H1 (cell line): ENCODE data around the gene PAQR5. TPM values are rescaled to one million over a fixed set of nuclear protein-coding genes. Genes with fewer than 3 reads are reported as not detected.

ENCODE experiments used
- CTCF ChIA-PET: fragments of 300-600 bp; sonication (Branson Sonifier 250); formaldehyde crosslinking; loops from one replicate; lab custom pipeline; 2021; ENCODE audit not compliant: partially characterized antibody; lab: Charles Lee
- POLR2A ChIA-PET: fragments of 300-600 bp; sonication (Branson Sonifier 250); formaldehyde crosslinking; loops from one replicate; lab custom pipeline; 2021; ENCODE audit warnings: inconsistent platforms; ENCODE audit not compliant: partially characterized antibody; lab: Charles Lee
- DNase-seq, 2 experiments: peaks; one replicate each; pipeline versions ENCODE4 v3.0.0 to v3.0.0-alpha.2; 2010 to 2022; ENCODE audit warnings: low spot score in 2 of 2, low read depth in 1 of 2, mixed read lengths in 1 of 2
- FAIRE-seq: peaks from 2 replicates; lab custom pipeline; 2011; peaks lifted over from hg19 to GRCh38; lab: Jason Lieb, UNC
- H2AFZ ChIP-seq: 2 replicates; pipeline ENCODE4 v1.8.1; 2012; ENCODE audit warnings: low read length, inconsistent platforms
- H2AK5ac ChIP-seq: 2 replicates; pipeline ENCODE4 v1.6.1; 2013; ENCODE audit warnings: low read depth, low read length
- H2BK120ac ChIP-seq: replicated peaks from 2 replicates; pipeline ENCODE3; 2013; ENCODE audit warnings: low read depth, low read length, inconsistent platforms
- H2BK12ac ChIP-seq: 2 replicates; pipeline ENCODE4 v1.6.1; 2013; ENCODE audit warnings: low read depth, low read length
- H2BK15ac ChIP-seq: 2 replicates; pipeline ENCODE4 v1.6.1; 2013; ENCODE audit warnings: low read length
- H2BK20ac ChIP-seq: 2 replicates; pipeline ENCODE4 v1.6.1; 2013; ENCODE audit warnings: low read length
- H2BK5ac ChIP-seq: 2 replicates; pipeline ENCODE4 v1.6.1; 2013; ENCODE audit warnings: low read depth, low read length
- H3K14ac ChIP-seq: 2 replicates; pipeline ENCODE4 v1.6.1; 2013; ENCODE audit warnings: inconsistent platforms; ENCODE audit not compliant: insufficient read length
- H3K18ac ChIP-seq: 2 replicates; pipeline ENCODE4 v1.6.1; 2013; ENCODE audit warnings: low read length; ENCODE audit errors: extremely low read depth
- H3K23ac ChIP-seq: 2 replicates; pipeline ENCODE4 v1.6.1; 2013; ENCODE audit warnings: inconsistent platforms; ENCODE audit not compliant: insufficient read length
- H3K23me2 ChIP-seq: 2 replicates; pipeline ENCODE4 v1.6.1; 2013; ENCODE audit warnings: low read depth, low read length
- H3K27ac ChIP-seq: 2 replicates; pipeline ENCODE4 v1.6.1; 2011; ENCODE audit warnings: low read depth, low read length, inconsistent platforms
- H3K27me3 ChIP-seq, 4 experiments: replicated peaks in 1 of 4; 1 replicate in 1 of 4; 2 replicates in 3 of 4; pipeline versions ENCODE4 v1.6.1 to v1.8.1; 2011 to 2013; ENCODE audit warnings: low read length in 3 of 4, mild to moderate bottlenecking in 3 of 4, inconsistent platforms in 2 of 4, mixed read lengths in 2 of 4, moderate library complexity in 1 of 4; ENCODE audit not compliant: control insufficient read depth in 3 of 4, insufficient read depth in 3 of 4; ENCODE audit errors: extremely low read depth in 1 of 4
- H3K36me3 ChIP-seq, 4 experiments: 2 replicates each; pipeline versions ENCODE4 v1.6.1 to v1.8.1; 2011 to 2013; ENCODE audit warnings: mild to moderate bottlenecking in 4 of 4, low read length in 3 of 4, moderate library complexity in 2 of 4, control low read depth in 1 of 4, inconsistent platforms in 1 of 4; ENCODE audit not compliant: insufficient read depth in 4 of 4, control insufficient read depth in 2 of 4
- H3K4ac ChIP-seq: replicated peaks from 2 replicates; pipeline ENCODE3; 2013; ENCODE audit warnings: low read length, low read depth, mixed read lengths, inconsistent platforms; ENCODE audit not compliant: insufficient read length
- H3K4me1 ChIP-seq, 4 experiments: replicated peaks in 1 of 4; 1 replicate in 1 of 4; 2 replicates in 3 of 4; pipeline versions ENCODE4 v1.6.1 to v1.8.1; 2011 to 2013; ENCODE audit warnings: low read length in 3 of 4, inconsistent platforms in 2 of 4, mixed read lengths in 1 of 4; ENCODE audit not compliant: insufficient read depth in 4 of 4, control insufficient read depth in 3 of 4
- H3K4me2 ChIP-seq, 2 experiments: 2 replicates each; pipeline versions ENCODE4 v1.6.1 to v1.8.1; 2011 to 2013; ENCODE audit warnings: low read depth in 2 of 2, low read length in 2 of 2, control low read depth in 1 of 2, inconsistent platforms in 1 of 2, mild to moderate bottlenecking in 1 of 2; ENCODE audit not compliant: insufficient read depth in 1 of 2
- H3K4me3 ChIP-seq, 4 experiments: fragments of 200-600, 300-600 bp in 1 of 4; sonication (generic), shearing (Covaris generic), sonication (Bioruptor Twin) in 1 of 4; 2 replicates each; pipeline versions ENCODE4 v1.5.1 to v1.8.1; 2011 to 2016; ENCODE audit warnings: low read length in 4 of 4, low read depth in 3 of 4, control low read depth in 2 of 4, inconsistent platforms in 2 of 4, mild to moderate bottlenecking in 2 of 4, mixed read lengths in 1 of 4, moderate library complexity in 1 of 4; ENCODE audit not compliant: insufficient read depth in 2 of 4; ENCODE audit errors: extremely low read depth in 1 of 4
- H3K56ac ChIP-seq: replicated peaks from 2 replicates; pipeline ENCODE3; 2013; ENCODE audit warnings: low read depth, mild to moderate bottlenecking, mixed read lengths, low read length, inconsistent platforms; ENCODE audit not compliant: insufficient read length
- H3K79me1 ChIP-seq: 2 replicates; pipeline ENCODE4 v1.6.1; 2013; ENCODE audit warnings: low read depth, low read length, control low read depth
- H3K79me2 ChIP-seq, 2 experiments: 2 replicates each; pipeline versions ENCODE4 v1.6.1 to v1.8.1; 2012 to 2013; ENCODE audit warnings: low read length in 2 of 2, mild to moderate bottlenecking in 2 of 2, inconsistent platforms in 1 of 2; ENCODE audit not compliant: insufficient read depth in 2 of 2, control insufficient read depth in 1 of 2
- H3K9ac ChIP-seq, 4 experiments: replicated peaks in 1 of 4; 1 replicate in 1 of 4; 2 replicates in 3 of 4; pipeline versions ENCODE4 v1.6.1 to v1.8.1; 2011 to 2013; ENCODE audit warnings: low read depth in 3 of 4, low read length in 3 of 4, control low read depth in 2 of 4, mild to moderate bottlenecking in 2 of 4, moderate library complexity in 2 of 4, inconsistent platforms in 1 of 4; ENCODE audit errors: extremely low read depth in 1 of 4
- H3K9me3 ChIP-seq, 2 experiments: 2 replicates each; pipeline versions ENCODE4 v1.6.1 to v1.8.1; 2012 to 2013; ENCODE audit warnings: mild to moderate bottlenecking in 2 of 2, moderate library complexity in 2 of 2, control low read depth in 1 of 2, inconsistent platforms in 1 of 2, low read depth in 1 of 2, low read length in 1 of 2, mixed read lengths in 1 of 2; ENCODE audit not compliant: insufficient read depth in 2 of 2
- H4K20me1 ChIP-seq, 2 experiments: replicated peaks in 1 of 2; 2 replicates each; pipeline versions ENCODE3 to v1.8.1; 2011 to 2013; ENCODE audit warnings: inconsistent platforms in 2 of 2, low read length in 2 of 2, mild to moderate bottlenecking in 1 of 2; ENCODE audit not compliant: insufficient read depth in 2 of 2, control insufficient read depth in 1 of 2
- H4K5ac ChIP-seq: 2 replicates; pipeline ENCODE4 v1.6.1; 2013; ENCODE audit warnings: low read length, low read depth, mixed read lengths, inconsistent platforms; ENCODE audit not compliant: insufficient read length
- H4K8ac ChIP-seq: 2 replicates; pipeline ENCODE4 v1.8.0; 2013; ENCODE audit warnings: mild to moderate bottlenecking, moderate library complexity, low read length, inconsistent platforms; ENCODE audit not compliant: insufficient read depth; ENCODE audit errors: extremely low read depth
- H4K91ac ChIP-seq: replicated peaks from 2 replicates; pipeline ENCODE3; 2013; ENCODE audit warnings: low read length, mixed read lengths, inconsistent platforms; ENCODE audit not compliant: insufficient read length
- BRCA1 ChIP-seq: IDR thresholded peaks from 2 replicates; pipeline ENCODE4 v1.6.1; 2012; ENCODE audit warnings: low read depth, low read length, improper control_type of control experiment
- CBX5 ChIP-seq: fragments of 300-800, 300-1000 bp; sonication (generic); IDR thresholded peaks from 2 replicates; pipeline ENCODE4 v1.7.1; 2016; ENCODE audit warnings: antibody characterized with exemption, low read length, low read depth
- CBX8 ChIP-seq: fragments of 300-800, 300-1000 bp; sonication (generic); IDR thresholded peaks from 2 replicates; pipeline ENCODE4 v1.7.1; 2016; ENCODE audit warnings: low read depth, low read length, borderline replicate concordance
- CREB1 ChIP-seq: IDR thresholded peaks from 2 replicates; pipeline ENCODE4 v1.6.1; 2012; ENCODE audit warnings: inconsistent platforms
- EGR1 ChIP-seq: IDR thresholded peaks from 2 replicates; pipeline ENCODE4 v1.6.1; 2011; ENCODE audit warnings: low read depth, low read length, borderline replicate concordance
- EZH2 ChIP-seq: fragments of 200-600 bp; sonication (generic); IDR thresholded peaks from 2 replicates; pipeline ENCODE4 v1.7.1; 2012; ENCODE audit warnings: low read depth, mild to moderate bottlenecking, moderate library complexity, low read length, inconsistent platforms; ENCODE audit not compliant: severe bottlenecking
- HDAC2 ChIP-seq, 2 experiments: fragments of 300-600 bp in 1 of 2; sonication (generic) in 1 of 2; IDR thresholded peaks; 2 replicates each; pipeline ENCODE4 v1.6.1; 2011 to 2012; ENCODE audit warnings: low read depth in 2 of 2, low read length in 2 of 2, mild to moderate bottlenecking in 2 of 2, moderate library complexity in 2 of 2, borderline replicate concordance in 1 of 2, inconsistent platforms in 1 of 2
- MAFK ChIP-seq: IDR thresholded peaks from 2 replicates; pipeline ENCODE4 v1.6.1; 2012; ENCODE audit warnings: low read depth, mild to moderate bottlenecking, improper control_type of control experiment, low read length
- RFX5 ChIP-seq: IDR thresholded peaks from 2 replicates; pipeline ENCODE4 v1.6.1; 2011; ENCODE audit warnings: low read depth, low read length, improper control_type of control experiment, borderline replicate concordance
- SIX5 ChIP-seq: IDR thresholded peaks from 2 replicates; pipeline ENCODE4 v1.6.1; 2011; ENCODE audit warnings: mild to moderate bottlenecking, low read depth, low read length
- SUZ12 ChIP-seq: fragments of 200-600 bp; sonication (generic); IDR thresholded peaks from 2 replicates; pipeline ENCODE4 v1.6.1; 2012; ENCODE audit warnings: mild to moderate bottlenecking, inconsistent platforms, low read length, moderate library complexity, mixed read lengths
- WGBS, 2 experiments: shearing (Covaris generic) in 1 of 2; methylation state at CpG; one replicate each; pipeline versions ENCODE4 v1.1.6 to v1.1.7; 2013 to 2015; ENCODE audit warnings: low lambda C conversion rate in 2 of 2, mixed read lengths in 2 of 2, inconsistent platforms in 1 of 2, low coverage in 1 of 2, missing lambda C conversion rate in 1 of 2; ENCODE audit not compliant: insufficient replicate concordance in 2 of 2, insufficient coverage in 1 of 2, insufficient read length in 1 of 2; ENCODE audit errors: extremely low coverage in 1 of 2, missing lambda C conversion rate in 1 of 2; 5-methylcytosine and 5-hydroxymethylcytosine counted together
- polyA plus RNA-seq, 7 experiments: library from polyadenylated mRNA; depleted of rRNA in 3 of 7; stranded (reverse) in 5 of 7; unstranded in 2 of 7; fragments of >200 nt in 5 of 7; fragments of 200-250 nt in 2 of 7; gene quantifications; 1 replicate in 5 of 7; 2 replicates in 1 of 7; 4 replicates in 1 of 7; pipeline versions ENCODE4 v1.2.1 to v1.2.3, GENCODE V29; 2011 to 2013; ENCODE audit warnings: missing spikeins in 2 of 7, mixed read lengths in 2 of 7
- total RNA-seq: library from RNA; stranded (reverse); fragmentation: NEBNext Ultra II Directional; extraction: Animal tissue kit (Norgen Biotek cat#: 25700); gene quantifications from 2 replicates; pipeline ENCODE4 v1.2.1, GENCODE V29; 2021

The PAQR5 gene
- total and polyA plus RNA-seq, 2 of the 8 experiments (the other 6 are each of a cell fraction or from before 2014, with no cell fraction given), result 8.7 to 18.1 TPM

DNA sequence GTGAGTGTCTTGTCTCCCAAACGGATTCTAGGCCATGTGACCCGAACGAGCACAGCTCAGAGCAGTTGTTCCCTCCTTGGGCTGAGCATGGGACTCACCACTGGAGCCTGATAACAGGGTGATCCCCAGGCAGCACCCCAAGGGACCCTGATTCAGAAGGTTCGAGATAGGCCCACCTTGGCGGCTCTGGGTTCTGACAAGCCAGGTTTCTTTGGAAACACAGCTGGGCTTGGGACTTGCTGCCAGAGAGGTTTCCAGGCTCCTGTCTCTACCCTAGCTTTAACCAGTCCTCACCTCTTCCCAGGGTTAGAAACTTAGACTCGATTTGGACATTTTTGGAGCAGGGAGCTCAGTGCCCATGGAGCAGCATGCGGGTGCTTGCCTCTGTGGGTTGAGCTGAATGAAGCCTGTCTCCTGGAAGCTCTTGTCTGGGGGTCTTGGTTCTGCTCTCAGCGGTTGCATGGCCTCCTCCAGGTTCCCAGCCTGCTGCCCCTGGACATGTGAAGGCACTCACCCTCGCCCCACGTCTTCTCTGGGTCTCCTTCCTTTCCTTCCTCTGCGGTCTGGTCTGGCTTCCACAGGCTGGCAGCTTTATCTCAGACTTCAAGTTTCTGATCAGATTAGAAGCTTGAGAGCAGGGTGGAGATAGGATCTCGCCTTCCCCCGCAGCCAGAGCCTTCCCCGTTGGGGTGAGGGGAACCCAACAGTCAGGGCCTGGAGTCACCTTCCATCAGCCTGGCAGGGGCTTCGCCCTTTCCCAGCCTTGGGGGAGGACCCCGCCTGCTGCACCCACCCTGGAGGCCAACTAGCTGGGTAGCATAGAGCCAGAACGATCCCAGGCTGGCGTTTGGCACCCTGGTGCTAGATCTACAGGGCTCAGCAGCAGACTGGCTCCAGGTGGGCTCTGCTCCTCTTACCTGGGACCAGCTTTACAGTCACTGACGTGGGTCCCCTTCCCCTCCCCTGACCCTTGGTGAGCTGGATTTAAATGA lies 21.0 kb downstream of the PAQR5 start:
- no peak overlapping the region for H2BK12ac ChIP-seq
- no peaks in the 10 kb centered on the region for H3K36me3 ChIP-seq
- H2BK120ac ChIP-seq, result no peak overlapping the region
- 88% methylated on average over 19 of the region's 19 CpGs; no CpG with 5 or more reads in 1 of the 2 experiments for WGBS, 2 experiments
- H2AK5ac ChIP-seq, result no peak overlapping the region
- no peak overlapping the region for H3K4me2 ChIP-seq
- H3K4me1 ChIP-seq, result peaks cover 0 to 5% (median 2%) of the 10 kb centered on the region in 4 experiments; a peak in 4 of 7 replicates
- H3K23me2 ChIP-seq, result no peaks in the 10 kb centered on the region
- H2BK20ac ChIP-seq, result no peak overlapping the region
- H3K4me3 ChIP-seq, result no peak overlapping the region
- CTCF ChIA-PET, result interaction anchor here (0.6 to 4.7 kb wide), 12 partner anchors 10 to 143 kb away, joined by 3 to 24 read pairs (median 4); no protein-coding TSS in a partner anchor
- H3K14ac ChIP-seq, result no peak overlapping the region
- no peaks in the 10 kb centered on the region for H3K27me3 ChIP-seq
- no peaks in the 10 kb centered on the region for H3K79me2 ChIP-seq
- H3K56ac ChIP-seq, result no peak overlapping the region
- POLR2A ChIA-PET, result interaction anchor here (1.0 kb wide), 1 partner anchor 23 kb away, joined by 3 read pairs; no protein-coding TSS in a partner anchor
- no peak overlapping the region for H3K23ac ChIP-seq
- DNase-seq (no peak), FAIRE-seq (no peak)
- no peaks in the 10 kb centered on the region for H3K9me3 ChIP-seq
- no peak overlapping the region for H4K91ac ChIP-seq
- H2BK5ac ChIP-seq, result peak overlapping the region; percentile 24; the same call in 1 of the 2 replicates
- H3K27ac ChIP-seq, result no peak overlapping the region
- H3K79me1 ChIP-seq, result no peaks in the 10 kb centered on the region
- H4K5ac ChIP-seq, result no peak overlapping the region
- no peak overlapping the region for H2BK15ac ChIP-seq
- H4K20me1 ChIP-seq, result peaks cover 0 to 4% of the 10 kb centered on the region in 2 experiments
- no peak overlapping the region for H2AFZ ChIP-seq
- peak overlapping the region; percentile 19; the same call in 1 of the 2 replicates for H4K8ac ChIP-seq
- no peak overlapping the region for H3K4ac ChIP-seq
- no peak overlapping the region for H3K9ac ChIP-seq
- H3K18ac ChIP-seq, result peak overlapping the region; percentile 19; the same call in 1 of the 2 replicates
- no peak for TF ChIP-seq SUZ12
- no peak for TF ChIP-seq EZH2
- no peak for TF ChIP-seq MAFK
- TF ChIP-seq EGR1, result no peak
- TF ChIP-seq SIX5, result no peak
- TF ChIP-seq CREB1, result no peak
- TF ChIP-seq CBX5, result no peak
- no peak for TF ChIP-seq CBX8
- TF ChIP-seq HDAC2 (IDR thresholded peaks at IDR 0.05; ENCODE audit: borderline replicate concordance in 1 of 2, low read depth in 2 of 2, low read length in 2 of 2), result no peak
- no peak for TF ChIP-seq BRCA1
- no peak for TF ChIP-seq RFX5
